ENCODE data around the gene STOX1. TPM values are rescaled to one million over a fixed set of nuclear protein-coding genes. Genes with fewer than 3 reads are reported as not detected.

Gene STOX1
- total RNA-seq, 1 experiment from 2014 or later, result 0.30 TPM

Other genes starting within 250 kb of the STOX1 start
- 55.9 and 64.5 TPM in 2 replicates for gene CCAR1, start 106.3 kb upstream of the STOX1 start, total RNA-seq (2014; rRNA removed; shearing (Covaris generic))
- gene DDX50, start 73.8 kb downstream of the STOX1 start, total RNA-seq (2014; rRNA removed; shearing (Covaris generic)), result 47.4 and 48.2 TPM in 2 replicates
- 91.2 and 96.9 TPM in 2 replicates for gene DDX21, start 128.6 kb downstream of the STOX1 start, total RNA-seq (2014; rRNA removed; shearing (Covaris generic))
- gene KIFBP, start 161.3 kb downstream of the STOX1 start, total RNA-seq (2014; rRNA removed; shearing (Covaris generic)), result 18.0 and 21.9 TPM in 2 replicates

Measured in SJCRH30 (cell line).